Suppressor macrophage treated with lipopolysaccharide for 1 hour (primary cell): ENCODE results near the gene NEDD9.

Experiments used
- DNase-seq, 3 donors: peaks; one replicate each; pipeline ENCODE4 v3.0.0-alpha.2; 2020 to 2022

The NEDD9 gene

GRCh38 chr6:11258260-11259237 lies 26.1 kb upstream of the NEDD9 start:
- no peak for DNase-seq

- DNase-seq, result no peak
Observed at GRCh38 chr6:11255610-11256009, 23.1 kb upstream of the NEDD9 start.

- DNase-seq, result no peak
Observed at GRCh38 chr6:11253594-11253993, 21.1 kb upstream of the NEDD9 start.

- DNase-seq, result no peak
Observed at GRCh38 chr6:11251553-11252360, 19.3 kb upstream of the NEDD9 start.

- DNase-seq, result no peak
Observed at GRCh38 chr6:11250108-11250507, 17.6 kb upstream of the NEDD9 start.

GRCh38 chr6:11248974-11249761 lies 16.7 kb upstream of the NEDD9 start:
- DNase-seq, result peak in 2 of 3 donors; percentile 19 to 35

- DNase-seq, result no peak
Observed at GRCh38 chr6:11246722-11247121, 14.3 kb upstream of the NEDD9 start.

- no peak for DNase-seq
Observed at GRCh38 chr6:11245381-11246256, 13.2 kb upstream of the NEDD9 start.

GRCh38 chr6:11244387-11245126 lies 12.1 kb upstream of the NEDD9 start:
- DNase-seq, result peak in 1 of 3 donors; percentile 25

- DNase-seq, result no peak
Observed at GRCh38 chr6:11243861-11244260, 11.4 kb upstream of the NEDD9 start.

- DNase-seq, result no peak
Observed at GRCh38 chr6:11242711-11243110, 10.2 kb upstream of the NEDD9 start.

GRCh38 chr6:11241793-11242201 lies 9.3 kb upstream of the NEDD9 start:
- DNase-seq, result no peak

GRCh38 chr6:11241154-11241792 lies 8.8 kb upstream of the NEDD9 start:
- DNase-seq, result no peak

- no peak for DNase-seq
Observed at GRCh38 chr6:11237956-11238355, 5.5 kb upstream of the NEDD9 start.

- DNase-seq, result no peak
Observed at GRCh38 chr6:11237428-11237827, 5.0 kb upstream of the NEDD9 start.

GRCh38 chr6:11236915-11237314 lies 4.4 kb upstream of the NEDD9 start:
- DNase-seq, result no peak

- peak; percentile 59 to 73 (median 69) for DNase-seq
Observed at GRCh38 chr6:11236076-11236750, 3.7 kb upstream of the NEDD9 start.

GRCh38 chr6:11235062-11235461 lies 2.6 kb upstream of the NEDD9 start:
- DNase-seq, result no peak

GRCh38 chr6:11233673-11234573 lies 1.5 kb upstream of the NEDD9 start:
- no peak for DNase-seq
